K562 (cell line): ENCODE results near the gene HPSE2. TPM values are rescaled to one million over a fixed set of nuclear protein-coding genes. Genes with fewer than 3 reads are reported as not detected.

ENCODE experiments used
- ARHGAP35 ChIP-seq: fragments of 450-650 bp; IDR thresholded peaks from 2 replicates; pipeline ENCODE4 v1.6.1; 2018; ENCODE audit not compliant: partially characterized antibody
- BDP1 ChIP-seq: IDR thresholded peaks from 3 replicates; pipeline ENCODE4 v1.6.1; 2011; ENCODE audit not compliant: insufficient read length, insufficient read depth
- CTBP1 ChIP-seq: fragments of 450-650 bp; IDR thresholded peaks from 2 replicates; pipeline ENCODE4 v1.6.1; 2016; ENCODE audit warnings: borderline replicate concordance
- ERF ChIP-seq: fragments of 450-650 bp; formaldehyde crosslinking; IDR thresholded peaks from 2 replicates; pipeline ENCODE4 v1.4.0; 2020; ENCODE audit warnings: mild to moderate bottlenecking, mixed read lengths
- EWSR1 ChIP-seq: fragments of 450-650 bp; IDR thresholded peaks from 2 replicates; pipeline ENCODE4 v1.6.1; 2018; ENCODE audit warnings: borderline replicate concordance, mild to moderate bottlenecking, low read depth, moderate library complexity; ENCODE audit not compliant: partially characterized antibody
- FOXP4 ChIP-seq: sonication (generic); formaldehyde crosslinking; IDR thresholded peaks from 2 replicates; pipeline ENCODE4 v1.8.0; 2022; ENCODE audit warnings: mild to moderate bottlenecking, missing genetic modification reagents, borderline replicate concordance
- JUNB ChIP-seq: fragments of 450-650 bp; formaldehyde crosslinking; conservative IDR thresholded peaks from 2 replicates; pipeline ENCODE4 v1.4.0; 2020; ENCODE audit warnings: mild to moderate bottlenecking
- MEIS2 ChIP-seq: fragments of 450-650 bp; IDR thresholded peaks from 2 replicates; pipeline ENCODE4 v1.6.1; 2014; ENCODE audit warnings: mild to moderate bottlenecking; ENCODE audit not compliant: partially characterized antibody
- NFRKB ChIP-seq: fragments of 450-650 bp; IDR thresholded peaks from 2 replicates; pipeline ENCODE4 v1.6.1; 2016; ENCODE audit warnings: low read depth
- PHF20 ChIP-seq: fragments of 450-650 bp; IDR thresholded peaks from 2 replicates; pipeline ENCODE4 v1.6.1; 2018; ENCODE audit not compliant: partially characterized antibody
- RBM25 ChIP-seq: fragments of 200-400 bp; formaldehyde crosslinking; IDR thresholded peaks from 2 replicates; pipeline ENCODE4 v1.6.1; 2018; ENCODE audit warnings: low read length, low read depth, moderate library complexity; ENCODE audit not compliant: severe bottlenecking
- SETDB1 ChIP-seq: IDR thresholded peaks from one replicate; pipeline ENCODE4 v1.6.1; 2012; ENCODE audit warnings: low read length, control low read depth, inconsistent platforms
- SIN3A ChIP-seq, 2 experiments: fragments of 150-350 bp in 1 of 2; IDR thresholded peaks; 2 replicates each; pipeline ENCODE4 v1.6.1; 2011 to 2016; ENCODE audit warnings: borderline replicate concordance in 2 of 2, low read depth in 2 of 2, low read length in 2 of 2, mild to moderate bottlenecking in 2 of 2, moderate library complexity in 2 of 2; ENCODE audit not compliant: control insufficient read depth in 1 of 2
- TRIM24 ChIP-seq, 2 experiments: fragments of 450-650 bp; IDR thresholded peaks; 2 replicates each; pipeline ENCODE4 v1.6.1; 2016
- ZNF165 ChIP-seq: fragments of 250-450 bp; sonication (Bioruptor Pico); IDR thresholded peaks from 2 replicates; pipeline ENCODE4 v1.4.0; 2020; ENCODE audit warnings: borderline replicate concordance
- ZNF184 ChIP-seq: sonication (generic); formaldehyde crosslinking; IDR thresholded peaks from 2 replicates; pipeline ENCODE4 v1.5.0; 2020; ENCODE audit warnings: missing genetic modification reagents
- ZNF24 ChIP-seq: fragments of 450-650 bp; IDR thresholded peaks from 2 replicates; pipeline ENCODE4 v1.6.1; 2016
- ZNF436 ChIP-seq: fragments of 250-450, 450-650 bp; sonication (Bioruptor Pico); formaldehyde crosslinking; IDR thresholded peaks from 2 replicates; pipeline ENCODE4 v1.7.0; 2020; ENCODE audit warnings: mild to moderate bottlenecking
- ZNF707 ChIP-seq: fragments of 250-450 bp; sonication (Bioruptor Pico); conservative IDR thresholded peaks from 2 replicates; pipeline ENCODE4 v1.8.0; 2022; ENCODE audit warnings: inconsistent platforms, mild to moderate bottlenecking, moderate library complexity
- polyA plus RNA-seq, 8 experiments: library from polyadenylated mRNA; depleted of rRNA in 4 of 8; stranded (reverse) in 5 of 8; unstranded in 3 of 8; fragments of >200 nt; fragmentation: Nextera tagmentation in 2 of 8; fragmentation: Illumina TruSeq in 1 of 8; extraction: Ambion mirVana in 2 of 8; extraction: Trizol in 1 of 8; gene quantifications; 2 replicates each; pipeline versions ENCODE4 v1.2.1 to v1.2.3, GENCODE V29; 2011 to 2014; ENCODE audit warnings: inconsistent platforms in 1 of 8, missing spikeins in 1 of 8
- total RNA-seq, 7 experiments: library from RNA; depleted of rRNA in 6 of 7; stranded (reverse); fragments of >200 nt in 6 of 7; fragmentation: Illumina TruSeq in 2 of 7; extraction: Trizol in 2 of 7; gene quantifications; 2 replicates each; pipeline versions ENCODE4 v1.2.1 to v1.2.3, GENCODE V29; 2011 to 2021; ENCODE audit warnings: low replicate concordance in 1 of 7
- TF ChIP-seq, protein P1 (sequence below): fragments of 450-650 bp; formaldehyde crosslinking; IDR thresholded peaks from 2 replicates; pipeline ENCODE4 v1.4.0; 2020; ENCODE audit warnings: mild to moderate bottlenecking, moderate library complexity
- TF ChIP-seq, protein P2 (sequence below): fragments of 250-450 bp; sonication (Bioruptor Pico); IDR thresholded peaks from 2 replicates; pipeline ENCODE4 v1.8.0; 2022; ENCODE audit warnings: inconsistent platforms, mild to moderate bottlenecking, moderate library complexity, borderline replicate concordance
- TF ChIP-seq, protein P3 (sequence below), 2 experiments: fragments of 250-450 bp in 1 of 2; fragments of 450-650 bp in 1 of 2; sonication (Bioruptor Pico) in 1 of 2; IDR thresholded peaks; 2 replicates each; pipeline versions ENCODE4 v1.6.1 to v1.8.0; 2016 to 2021; ENCODE audit warnings: mild to moderate bottlenecking in 2 of 2, moderate library complexity in 2 of 2, missing compliant biosample characterization in 1 of 2, missing genetic modification characterization in 1 of 2
- TF ChIP-seq, protein P4 (sequence below), 2 experiments: fragments of 450-650 bp; IDR thresholded peaks; 2 replicates each; pipeline ENCODE4 v1.6.1; 2016

Gene HPSE2
- total and polyA plus RNA-seq, 9 of the 15 experiments (the other 6 are each of a cell fraction or from before 2014, with no cell fraction given), result 0.03 to 0.10 (median 0.04) TPM; not detected in 2

DNA sequence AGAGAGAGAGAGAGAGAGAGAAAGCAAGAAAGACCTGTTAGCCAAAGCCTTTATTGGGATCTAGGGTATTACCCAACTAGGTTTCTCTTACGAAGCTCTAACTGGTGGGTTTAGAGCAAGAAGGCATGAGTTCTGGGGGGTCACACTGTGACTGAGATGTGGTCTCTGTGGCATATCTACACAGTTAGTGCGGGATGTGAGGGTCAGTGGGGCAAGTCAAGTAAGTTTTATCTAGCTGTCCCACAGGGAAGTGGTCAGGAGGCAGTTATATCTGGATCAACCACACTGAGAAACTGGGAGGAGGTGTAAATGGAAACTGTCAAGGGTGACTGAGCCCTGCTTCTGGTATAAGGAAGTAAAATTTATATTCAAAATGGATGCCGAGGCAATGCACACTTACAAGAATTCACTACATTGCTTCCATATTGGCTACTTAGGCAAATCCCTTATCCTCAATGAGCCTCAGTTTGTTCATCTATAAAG lies 457.3 kb downstream of the HPSE2 start (continued):
- TF ChIP-seq ERF (CRISPR knock-in tag), result no peak
- no peak for TF ChIP-seq ARHGAP35
- TF ChIP-seq SETDB1, result no peak
- no peak for TF ChIP-seq ZNF165 (CRISPR knock-in tag)
- TF ChIP-seq PHF20, result no peak
- no peak for TF ChIP-seq ZNF436 (CRISPR knock-in tag)
- TF ChIP-seq SIN3A (IDR thresholded peaks at IDR 0.05; ENCODE audit: borderline replicate concordance in 2 of 2, control insufficient read depth in 1 of 2, low read depth in 2 of 2, low read length in 2 of 2), result no peak
- no peak for TF ChIP-seq EWSR1
- no peak for TF ChIP-seq ZNF707 (CRISPR knock-in tag)
- TF ChIP-seq, protein P1, sequence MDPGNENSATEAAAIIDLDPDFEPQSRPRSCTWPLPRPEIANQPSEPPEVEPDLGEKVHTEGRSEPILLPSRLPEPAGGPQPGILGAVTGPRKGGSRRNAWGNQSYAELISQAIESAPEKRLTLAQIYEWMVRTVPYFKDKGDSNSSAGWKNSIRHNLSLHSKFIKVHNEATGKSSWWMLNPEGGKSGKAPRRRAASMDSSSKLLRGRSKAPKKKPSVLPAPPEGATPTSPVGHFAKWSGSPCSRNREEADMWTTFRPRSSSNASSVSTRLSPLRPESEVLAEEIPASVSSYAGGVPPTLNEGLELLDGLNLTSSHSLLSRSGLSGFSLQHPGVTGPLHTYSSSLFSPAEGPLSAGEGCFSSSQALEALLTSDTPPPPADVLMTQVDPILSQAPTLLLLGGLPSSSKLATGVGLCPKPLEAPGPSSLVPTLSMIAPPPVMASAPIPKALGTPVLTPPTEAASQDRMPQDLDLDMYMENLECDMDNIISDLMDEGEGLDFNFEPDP, result no peak
- TF ChIP-seq NFRKB, result peak; percentile 84
- peak; percentile 36; the same call in 1 of the 2 replicates for TF ChIP-seq CTBP1
- TF ChIP-seq FOXP4, result no peak
- TF ChIP-seq TRIM24 (IDR thresholded peaks at IDR 0.05), result peak; percentile 85 to 86
- TF ChIP-seq ZNF184, result no peak
- TF ChIP-seq BDP1, result no peak
- TF ChIP-seq, protein P2, sequence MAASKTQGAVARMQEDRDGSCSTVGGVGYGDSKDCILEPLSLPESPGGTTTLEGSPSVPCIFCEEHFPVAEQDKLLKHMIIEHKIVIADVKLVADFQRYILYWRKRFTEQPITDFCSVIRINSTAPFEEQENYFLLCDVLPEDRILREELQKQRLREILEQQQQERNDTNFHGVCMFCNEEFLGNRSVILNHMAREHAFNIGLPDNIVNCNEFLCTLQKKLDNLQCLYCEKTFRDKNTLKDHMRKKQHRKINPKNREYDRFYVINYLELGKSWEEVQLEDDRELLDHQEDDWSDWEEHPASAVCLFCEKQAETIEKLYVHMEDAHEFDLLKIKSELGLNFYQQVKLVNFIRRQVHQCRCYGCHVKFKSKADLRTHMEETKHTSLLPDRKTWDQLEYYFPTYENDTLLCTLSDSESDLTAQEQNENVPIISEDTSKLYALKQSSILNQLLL (CRISPR knock-in tag), result no peak
- no peak for TF ChIP-seq RBM25
- TF ChIP-seq MEIS2, result peak; percentile 93
- TF ChIP-seq, protein P3, sequence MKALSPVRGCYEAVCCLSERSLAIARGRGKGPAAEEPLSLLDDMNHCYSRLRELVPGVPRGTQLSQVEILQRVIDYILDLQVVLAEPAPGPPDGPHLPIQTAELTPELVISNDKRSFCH (CRISPR knock-in tag; IDR thresholded peaks at IDR 0.05), result no peak
- TF ChIP-seq, protein P3 (tag; IDR thresholded peaks at IDR 0.05), result no peak
- TF ChIP-seq, protein P4, sequence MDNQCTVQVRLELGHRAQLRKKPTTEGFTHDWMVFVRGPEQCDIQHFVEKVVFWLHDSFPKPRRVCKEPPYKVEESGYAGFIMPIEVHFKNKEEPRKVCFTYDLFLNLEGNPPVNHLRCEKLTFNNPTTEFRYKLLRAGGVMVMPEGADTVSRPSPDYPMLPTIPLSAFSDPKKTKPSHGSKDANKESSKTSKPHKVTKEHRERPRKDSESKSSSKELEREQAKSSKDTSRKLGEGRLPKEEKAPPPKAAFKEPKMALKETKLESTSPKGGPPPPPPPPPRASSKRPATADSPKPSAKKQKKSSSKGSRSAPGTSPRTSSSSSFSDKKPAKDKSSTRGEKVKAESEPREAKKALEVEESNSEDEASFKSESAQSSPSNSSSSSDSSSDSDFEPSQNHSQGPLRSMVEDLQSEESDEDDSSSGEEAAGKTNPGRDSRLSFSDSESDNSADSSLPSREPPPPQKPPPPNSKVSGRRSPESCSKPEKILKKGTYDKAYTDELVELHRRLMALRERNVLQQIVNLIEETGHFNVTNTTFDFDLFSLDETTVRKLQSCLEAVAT (IDR thresholded peaks at IDR 0.05), result peak in 1 of 2 experiments; percentile 95; a peak in 2 of 4 replicates
- no peak for TF ChIP-seq ZNF24
- no peak for TF ChIP-seq JUNB (CRISPR knock-in tag)
